T-helper 2 cell (primary cell): ENCODE measurements around the gene ROR1.
"Not testable (repeated sequence)": the region's sequence is repeated elsewhere in the genome, so short reads cannot be mapped to it uniquely, and the experiment has no call there.

Experiments used
- DNase-seq, 5 experiments: peaks; one replicate each; pipeline versions ENCODE4 v3.0.0 to v3.0.0-alpha.2; 2012 to 2022

Gene ROR1

GRCh38 chr1:63794354-63794753 is 20.5 kb downstream of the ROR1 start:
- no peak for DNase-seq

- DNase-seq, result no peak
Observed at GRCh38 chr1:63794939-63795378, 21.1 kb downstream of the ROR1 start.

- DNase-seq, result no peak
Observed at GRCh38 chr1:63795455-63795854, 21.6 kb downstream of the ROR1 start.

GRCh38 chr1:63797056-63797726 is 23.4 kb downstream of the ROR1 start:
- DNase-seq, result no peak

GRCh38 chr1:63798284-63798683 is 24.5 kb downstream of the ROR1 start:
- DNase-seq, result no peak

GRCh38 chr1:63799307-63799706 is 25.5 kb downstream of the ROR1 start:
- DNase-seq, result no peak

- DNase-seq, result no peak
Observed at GRCh38 chr1:63799820-63800219, 26.0 kb downstream of the ROR1 start.

GRCh38 chr1:63802109-63802508 is 28.3 kb downstream of the ROR1 start:
- DNase-seq, result no peak

- no peak for DNase-seq
Observed at GRCh38 chr1:63804829-63805484, 31.1 kb downstream of the ROR1 start.

- no peak for DNase-seq
Observed at GRCh38 chr1:63807046-63807445, 33.2 kb downstream of the ROR1 start.

GRCh38 chr1:63810936-63811469 is 37.2 kb downstream of the ROR1 start:
- no peak for DNase-seq

- no peak for DNase-seq
Observed at GRCh38 chr1:63812071-63812700, 38.4 kb downstream of the ROR1 start.

- DNase-seq, result no peak
Observed at GRCh38 chr1:63813829-63814277, 40.0 kb downstream of the ROR1 start.

GRCh38 chr1:63816217-63816815 is 42.5 kb downstream of the ROR1 start:
- not testable (repeated sequence) for DNase-seq

GRCh38 chr1:63817152-63817667 is 43.4 kb downstream of the ROR1 start:
- no peak for DNase-seq

- no peak for DNase-seq
Observed at GRCh38 chr1:63817700-63818099, 43.9 kb downstream of the ROR1 start.

GRCh38 chr1:63818567-63819325 is 44.9 kb downstream of the ROR1 start:
- no peak for DNase-seq

- no peak for DNase-seq
Observed at GRCh38 chr1:63819795-63820194, 46.0 kb downstream of the ROR1 start.

GRCh38 chr1:63821091-63822005 is 47.5 kb downstream of the ROR1 start:
- no peak for DNase-seq

GRCh38 chr1:63822540-63822939 is 48.7 kb downstream of the ROR1 start:
- no peak for DNase-seq

- DNase-seq, result no peak
Observed at GRCh38 chr1:63824451-63824850, 50.6 kb downstream of the ROR1 start.
